ENCODE measurements around the gene ATRN. TPM values are rescaled to one million over a fixed set of nuclear protein-coding genes. Genes with fewer than 3 reads are reported as not detected.

The ATRN gene
- polyA plus RNA-seq, 1 donor from 2014 or later = 27.5 TPM

DNA sequence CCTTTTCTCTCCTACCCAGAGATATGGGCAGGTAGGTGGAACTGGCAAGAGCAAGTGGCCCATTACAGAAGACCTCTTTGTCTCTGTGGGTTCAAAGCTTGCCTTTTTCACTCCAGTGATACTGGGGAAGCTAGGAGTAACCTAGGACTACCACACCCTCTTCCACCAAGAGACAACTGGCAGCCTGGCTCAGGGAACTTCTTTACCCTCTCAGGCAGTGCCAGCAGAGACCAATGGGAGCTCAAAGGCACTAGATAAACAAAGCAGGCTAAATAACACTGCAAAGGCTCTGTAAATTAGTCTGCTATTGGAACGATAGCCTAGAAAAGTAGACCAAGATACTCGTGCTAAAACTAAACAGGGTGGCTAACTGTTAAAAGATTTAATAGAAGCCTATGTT is 32.1 kb downstream of the ATRN start:
- Histone ChIP-seq H3F3A (ENCODE audit: insufficient read depth, low read length, poor library complexity, severe bottlenecking) (no peaks in the 10 kb centered on the region), H3K9me3 (ENCODE audit: low read length) (no peaks in the 10 kb centered on the region), H3K79me2 (replicated peaks; ENCODE audit: insufficient read depth, low read length) (no peaks in the 10 kb centered on the region), H3K27me3 (ENCODE audit: insufficient read depth, low read depth, low read length) (no peaks in the 10 kb centered on the region), H3K9me2 (ENCODE audit: insufficient read depth, low read length) (no peaks in the 10 kb centered on the region), H3K36me3 (ENCODE audit: insufficient read depth, low read length) (no peaks in the 10 kb centered on the region), H3K4me3 (ENCODE audit: low read length) (no peak overlapping the region), H3K27ac (ENCODE audit: low read length) (no peak overlapping the region), H3K9ac (ENCODE audit: low read length) (no peak overlapping the region), H4K20me1 (ENCODE audit: insufficient read depth) (no peaks in the 10 kb centered on the region), H3K4me2 (ENCODE audit: low read length) (no peak overlapping the region), H2AFZ (ENCODE audit: low read depth, low read length) (no peak overlapping the region)
- TF ChIP-seq POLR2AphosphoS5 (IDR thresholded peaks at IDR 0.05) (no peak), EP300 (conservative IDR thresholded peaks at IDR 0.05; ENCODE audit: poor library complexity, severe bottlenecking) (no peak), TAF1 (IDR thresholded peaks at IDR 0.05; ENCODE audit: low read depth) (no peak), RAD21 (conservative IDR thresholded peaks at IDR 0.05) (no peak), SMC3 (conservative IDR thresholded peaks at IDR 0.05; ENCODE audit: poor library complexity) (no peak)
- TF ChIP-seq, protein P1, sequence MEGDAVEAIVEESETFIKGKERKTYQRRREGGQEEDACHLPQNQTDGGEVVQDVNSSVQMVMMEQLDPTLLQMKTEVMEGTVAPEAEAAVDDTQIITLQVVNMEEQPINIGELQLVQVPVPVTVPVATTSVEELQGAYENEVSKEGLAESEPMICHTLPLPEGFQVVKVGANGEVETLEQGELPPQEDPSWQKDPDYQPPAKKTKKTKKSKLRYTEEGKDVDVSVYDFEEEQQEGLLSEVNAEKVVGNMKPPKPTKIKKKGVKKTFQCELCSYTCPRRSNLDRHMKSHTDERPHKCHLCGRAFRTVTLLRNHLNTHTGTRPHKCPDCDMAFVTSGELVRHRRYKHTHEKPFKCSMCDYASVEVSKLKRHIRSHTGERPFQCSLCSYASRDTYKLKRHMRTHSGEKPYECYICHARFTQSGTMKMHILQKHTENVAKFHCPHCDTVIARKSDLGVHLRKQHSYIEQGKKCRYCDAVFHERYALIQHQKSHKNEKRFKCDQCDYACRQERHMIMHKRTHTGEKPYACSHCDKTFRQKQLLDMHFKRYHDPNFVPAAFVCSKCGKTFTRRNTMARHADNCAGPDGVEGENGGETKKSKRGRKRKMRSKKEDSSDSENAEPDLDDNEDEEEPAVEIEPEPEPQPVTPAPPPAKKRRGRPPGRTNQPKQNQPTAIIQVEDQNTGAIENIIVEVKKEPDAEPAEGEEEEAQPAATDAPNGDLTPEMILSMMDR (IDR thresholded peaks at IDR 0.05; ENCODE audit: poor library complexity, severe bottlenecking) = no peak
- TF ChIP-seq, protein P2, sequence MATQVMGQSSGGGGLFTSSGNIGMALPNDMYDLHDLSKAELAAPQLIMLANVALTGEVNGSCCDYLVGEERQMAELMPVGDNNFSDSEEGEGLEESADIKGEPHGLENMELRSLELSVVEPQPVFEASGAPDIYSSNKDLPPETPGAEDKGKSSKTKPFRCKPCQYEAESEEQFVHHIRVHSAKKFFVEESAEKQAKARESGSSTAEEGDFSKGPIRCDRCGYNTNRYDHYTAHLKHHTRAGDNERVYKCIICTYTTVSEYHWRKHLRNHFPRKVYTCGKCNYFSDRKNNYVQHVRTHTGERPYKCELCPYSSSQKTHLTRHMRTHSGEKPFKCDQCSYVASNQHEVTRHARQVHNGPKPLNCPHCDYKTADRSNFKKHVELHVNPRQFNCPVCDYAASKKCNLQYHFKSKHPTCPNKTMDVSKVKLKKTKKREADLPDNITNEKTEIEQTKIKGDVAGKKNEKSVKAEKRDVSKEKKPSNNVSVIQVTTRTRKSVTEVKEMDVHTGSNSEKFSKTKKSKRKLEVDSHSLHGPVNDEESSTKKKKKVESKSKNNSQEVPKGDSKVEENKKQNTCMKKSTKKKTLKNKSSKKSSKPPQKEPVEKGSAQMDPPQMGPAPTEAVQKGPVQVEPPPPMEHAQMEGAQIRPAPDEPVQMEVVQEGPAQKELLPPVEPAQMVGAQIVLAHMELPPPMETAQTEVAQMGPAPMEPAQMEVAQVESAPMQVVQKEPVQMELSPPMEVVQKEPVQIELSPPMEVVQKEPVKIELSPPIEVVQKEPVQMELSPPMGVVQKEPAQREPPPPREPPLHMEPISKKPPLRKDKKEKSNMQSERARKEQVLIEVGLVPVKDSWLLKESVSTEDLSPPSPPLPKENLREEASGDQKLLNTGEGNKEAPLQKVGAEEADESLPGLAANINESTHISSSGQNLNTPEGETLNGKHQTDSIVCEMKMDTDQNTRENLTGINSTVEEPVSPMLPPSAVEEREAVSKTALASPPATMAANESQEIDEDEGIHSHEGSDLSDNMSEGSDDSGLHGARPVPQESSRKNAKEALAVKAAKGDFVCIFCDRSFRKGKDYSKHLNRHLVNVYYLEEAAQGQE (IDR thresholded peaks at IDR 0.05; ENCODE audit: borderline replicate concordance) = no peak

DNA sequence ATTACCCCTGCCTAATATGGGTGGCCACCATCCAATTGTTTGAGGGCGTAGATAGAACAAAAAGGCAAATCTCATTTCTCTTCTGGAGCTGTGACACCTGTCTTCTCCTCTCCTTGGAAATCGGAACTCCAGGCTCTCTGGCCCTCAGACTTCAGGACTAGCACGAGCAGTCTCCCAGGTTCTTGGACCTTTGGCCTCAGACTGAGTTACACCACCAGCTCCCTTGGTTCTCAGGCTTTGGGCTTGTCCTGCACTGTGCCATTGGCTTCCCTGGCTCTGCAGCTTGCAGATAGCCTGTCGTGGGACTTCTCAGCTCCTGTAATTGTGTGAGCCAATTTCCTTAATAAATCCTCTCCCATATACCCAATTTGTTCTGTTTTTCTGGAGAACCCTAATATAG is 34.3 kb downstream of the ATRN start:
- TF ChIP-seq EP300 (conservative IDR thresholded peaks at IDR 0.05; ENCODE audit: poor library complexity, severe bottlenecking) (no peak), TAF1 (IDR thresholded peaks at IDR 0.05; ENCODE audit: low read depth) (no peak), POLR2AphosphoS5 (IDR thresholded peaks at IDR 0.05) (no peak), RAD21 (conservative IDR thresholded peaks at IDR 0.05) (no peak), EZH2 (IDR thresholded peaks at IDR 0.05; ENCODE audit: borderline replicate concordance, insufficient read depth, low read length, poor library complexity, severe bottlenecking) (no peak)
- TF ChIP-seq, protein P1 (IDR thresholded peaks at IDR 0.05; ENCODE audit: poor library complexity, severe bottlenecking) = no peak
- TF ChIP-seq, protein P2 (IDR thresholded peaks at IDR 0.05; ENCODE audit: borderline replicate concordance) = no peak
- no peaks in the 10 kb centered on the region for H3K9me3 ChIP-seq (ENCODE audit: low read length)
- H3K36me3 ChIP-seq (ENCODE audit: insufficient read depth, low read length) = no peaks in the 10 kb centered on the region
- no peaks in the 10 kb centered on the region for H3K9me2 ChIP-seq (ENCODE audit: insufficient read depth, low read length)
- H3K4me2 ChIP-seq (ENCODE audit: low read length) = no peak overlapping the region
- H2AFZ ChIP-seq (ENCODE audit: low read depth, low read length) = no peak overlapping the region
- H4K20me1 ChIP-seq (ENCODE audit: insufficient read depth) = no peaks in the 10 kb centered on the region
- no peaks in the 10 kb centered on the region for H3K79me2 ChIP-seq (replicated peaks; ENCODE audit: insufficient read depth, low read length)
- no peak overlapping the region for H3K9ac ChIP-seq (ENCODE audit: low read length)
- no peak overlapping the region for H3K27ac ChIP-seq (ENCODE audit: low read length)
- H3K4me3 ChIP-seq (ENCODE audit: low read length) = no peak overlapping the region
- no peaks in the 10 kb centered on the region for H3K27me3 ChIP-seq (ENCODE audit: insufficient read depth, low read depth, low read length)
- no peaks in the 10 kb centered on the region for H3F3A ChIP-seq (ENCODE audit: insufficient read depth, low read length, poor library complexity, severe bottlenecking)
